NCI-H1694 (cell line): ENCODE results near the gene FGF8.
"Not testable (repeated sequence)": the region's sequence is repeated elsewhere in the genome, so short reads cannot be mapped to it uniquely, and the experiment has no call there.

Source experiments
- DNase-seq: peaks from one replicate; lab custom pipeline; 2025; lab: John Stamatoyannopoulos, UW

FGF8 gene

GRCh38 chr10:101775273-101776160 lies at the start of gene FGF8:
Gene FGF8 (minus strand): TSS chr10:101776114. CDS start chr10:101775900, 214 bp downstream.
- no peak for DNase-seq

DNA sequence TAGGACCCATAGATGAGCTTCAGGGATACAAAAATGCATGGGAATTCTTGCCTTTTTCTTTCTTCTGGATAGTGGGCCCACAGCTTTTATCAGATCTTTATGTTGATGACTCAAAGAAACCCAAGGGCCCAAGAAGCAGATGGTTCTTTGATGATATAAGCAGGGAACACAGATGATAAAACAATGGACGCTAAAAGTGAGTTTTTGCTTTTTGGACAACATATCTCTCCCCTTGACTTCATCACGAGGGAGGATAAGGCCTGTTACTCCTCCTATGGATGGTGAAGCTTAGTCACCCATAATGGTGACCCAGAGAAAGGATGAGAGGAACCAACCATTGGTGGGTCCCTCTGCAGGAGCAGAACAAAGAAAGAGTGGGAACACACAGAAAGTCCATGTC lies 48.8 kb upstream of the FGF8 start:
- no peak for DNase-seq

DNA sequence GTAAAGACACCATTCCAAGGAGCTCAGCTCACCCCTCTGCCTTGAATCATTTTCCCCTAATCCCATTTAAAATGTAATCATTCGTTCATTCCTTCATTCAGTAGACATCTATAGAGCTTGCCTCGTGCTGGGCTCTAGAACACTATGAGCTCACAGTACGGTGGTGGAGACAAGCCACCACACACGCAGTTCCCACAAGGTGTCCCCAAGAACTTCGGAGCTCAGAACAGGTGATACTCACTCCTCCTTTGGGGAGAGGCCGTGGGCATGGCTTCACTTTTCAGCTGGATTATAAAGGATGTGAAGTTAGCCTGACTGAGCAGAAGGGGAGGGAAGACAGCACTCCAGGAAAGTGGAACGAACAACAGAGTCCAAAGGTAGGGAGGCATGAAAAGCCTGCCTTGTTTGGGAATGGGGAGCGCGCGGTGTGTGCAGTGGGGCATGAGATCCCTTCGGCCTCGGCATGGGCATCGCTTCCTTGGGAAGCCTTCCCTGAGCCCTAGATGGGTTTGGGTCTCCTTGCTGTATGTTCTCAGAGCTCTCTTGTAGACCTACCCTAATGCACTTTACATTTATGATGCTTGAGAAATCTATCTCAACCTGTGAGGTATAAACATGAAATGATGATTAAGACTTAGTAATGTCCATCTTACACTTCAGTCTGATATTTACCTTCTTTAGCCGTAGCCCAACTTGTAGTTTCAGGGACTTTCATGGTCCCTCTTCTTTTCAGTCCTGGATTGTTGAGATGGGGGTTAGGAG lies 43.1 kb upstream of the FGF8 start:
- DNase-seq = no peak

DNA sequence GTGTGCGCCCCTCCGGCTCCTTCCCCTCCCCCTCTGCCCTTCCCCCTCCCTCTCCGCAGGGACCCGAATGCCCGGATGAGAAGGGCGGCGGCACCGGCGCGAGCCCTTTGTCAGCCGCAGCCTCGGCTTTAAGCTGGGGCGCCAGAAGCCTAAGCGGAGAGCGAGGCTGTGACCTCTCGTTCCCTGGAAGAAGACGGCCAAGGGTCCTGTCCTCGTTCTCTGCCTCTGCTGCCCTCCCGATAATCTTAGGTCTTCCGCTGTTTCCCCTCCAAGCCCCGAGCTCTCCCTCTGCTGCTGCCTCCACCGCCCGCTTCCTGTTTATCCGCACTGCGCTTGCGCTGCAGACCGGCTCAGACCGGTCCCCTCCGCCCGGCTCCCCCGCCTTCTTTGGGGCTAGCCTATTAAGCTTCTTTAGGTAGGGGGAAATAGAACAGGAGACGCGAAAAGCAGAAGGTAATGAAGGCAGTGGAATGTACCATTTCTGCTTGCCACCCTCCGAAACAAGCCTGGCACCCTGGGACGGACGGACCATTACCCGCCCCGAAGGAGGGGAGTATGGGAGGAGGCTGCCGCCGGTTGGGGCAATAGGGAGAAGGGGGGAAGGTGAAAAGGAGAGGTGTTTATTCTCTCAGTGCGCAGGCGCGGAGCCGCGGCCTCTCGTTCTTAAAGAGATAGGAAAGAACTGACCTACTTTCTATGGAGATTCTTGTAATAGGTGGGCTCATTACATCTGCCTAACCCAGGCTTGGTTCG lies 42.4 kb upstream of the FGF8 start, which contains the start of gene OGA:
Gene OGA (minus strand): TSS at position 326 of the 753 bp plus-strand sequence. CDS start 422 bp downstream, outside the sequence.
- peak; percentile 97 for DNase-seq

DNA sequence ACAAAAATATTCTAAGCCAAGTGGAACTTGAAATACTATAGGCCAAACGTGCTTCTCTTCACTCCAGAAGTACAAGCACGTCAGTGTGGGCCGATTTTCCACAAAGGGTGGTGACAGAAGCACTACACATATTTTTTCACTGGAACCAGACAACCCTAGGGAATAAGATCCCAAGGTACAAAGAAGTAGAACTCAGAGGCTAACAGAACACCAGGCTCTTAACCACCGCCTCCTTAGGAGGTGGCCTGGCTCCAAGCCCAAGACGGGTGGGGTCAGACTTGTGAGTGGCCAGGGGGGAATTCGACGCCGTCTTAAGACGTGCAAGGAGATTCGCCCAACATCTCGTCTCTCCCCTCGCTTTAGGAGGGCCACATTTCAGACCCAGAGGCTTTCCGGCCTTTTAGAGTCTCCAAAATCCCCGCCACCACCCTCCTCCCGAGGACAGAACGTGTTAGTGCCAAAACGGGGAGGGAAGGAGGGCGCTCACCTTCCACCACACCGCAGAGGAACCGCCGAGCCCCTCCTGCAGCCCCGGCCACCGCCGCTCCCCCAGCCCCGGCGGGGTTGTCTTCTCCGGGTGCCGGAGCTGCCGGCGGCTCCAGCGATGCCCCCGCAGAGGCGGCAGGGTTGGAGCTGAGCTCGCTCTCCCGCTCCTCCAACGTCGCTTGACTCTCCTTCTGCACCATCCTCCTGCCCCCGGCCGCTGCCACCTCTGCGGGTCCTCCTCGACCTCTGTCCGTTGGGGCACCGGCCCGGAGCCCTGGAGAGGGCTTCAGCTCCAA lies 41.6 kb upstream of the FGF8 start:
- DNase-seq = no peak

- DNase-seq = no peak
Observed at GRCh38 chr10:101816913-101817336, 41.0 kb upstream of the FGF8 start.

GRCh38 chr10:101816376-101816775 lies 40.5 kb upstream of the FGF8 start:
- DNase-seq = no peak

DNA sequence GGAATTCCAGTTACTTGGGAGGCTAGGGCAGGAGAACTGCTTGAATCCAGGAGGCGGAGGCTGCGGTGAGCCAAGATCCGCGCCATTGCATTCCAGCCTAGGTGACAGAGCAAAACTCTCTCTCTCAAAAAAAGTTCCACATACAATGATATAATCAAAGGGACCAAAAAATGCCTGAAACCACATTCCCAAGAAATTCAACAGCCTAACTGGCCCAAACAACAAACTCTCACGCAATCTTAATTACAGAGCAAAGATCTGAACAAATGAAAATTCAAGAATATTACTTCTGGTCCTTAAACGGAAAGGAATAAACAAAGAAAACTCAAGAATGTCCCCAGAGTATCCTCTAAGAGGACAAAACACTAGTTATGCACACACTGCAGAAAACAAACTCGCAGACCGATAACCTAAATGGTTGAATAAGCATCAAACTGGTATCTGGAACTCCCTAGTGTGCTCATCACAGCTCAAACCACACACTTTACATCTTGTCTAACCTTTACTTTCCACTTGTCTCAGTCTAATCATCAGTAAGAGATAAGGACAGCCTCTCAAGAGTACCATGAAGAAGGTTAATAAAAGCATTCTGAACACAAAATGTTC lies 38.7 kb upstream of the FGF8 start:
- DNase-seq = no peak

- DNase-seq = no peak
Observed at GRCh38 chr10:101812606-101813005, 36.7 kb upstream of the FGF8 start.

DNA sequence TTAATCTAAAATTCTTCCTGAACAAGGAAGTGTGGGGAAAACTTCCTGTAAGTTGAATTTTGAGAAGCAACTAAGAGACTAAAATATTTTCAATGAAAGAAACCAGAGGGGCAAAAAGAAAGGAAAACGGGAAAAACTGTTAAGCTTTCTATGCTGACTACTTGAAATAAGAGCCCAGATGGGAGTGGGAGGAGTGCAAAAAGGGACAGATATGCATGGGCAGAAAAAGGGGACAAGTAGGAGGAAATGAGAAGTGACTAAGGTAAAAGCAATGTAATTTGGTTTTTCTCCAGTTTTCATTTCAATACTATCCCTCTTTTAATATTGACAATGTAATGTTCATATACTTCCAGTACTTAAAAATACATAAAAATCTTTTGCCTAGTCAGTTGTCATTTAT lies 31.2 kb upstream of the FGF8 start:
- no peak for DNase-seq

DNA sequence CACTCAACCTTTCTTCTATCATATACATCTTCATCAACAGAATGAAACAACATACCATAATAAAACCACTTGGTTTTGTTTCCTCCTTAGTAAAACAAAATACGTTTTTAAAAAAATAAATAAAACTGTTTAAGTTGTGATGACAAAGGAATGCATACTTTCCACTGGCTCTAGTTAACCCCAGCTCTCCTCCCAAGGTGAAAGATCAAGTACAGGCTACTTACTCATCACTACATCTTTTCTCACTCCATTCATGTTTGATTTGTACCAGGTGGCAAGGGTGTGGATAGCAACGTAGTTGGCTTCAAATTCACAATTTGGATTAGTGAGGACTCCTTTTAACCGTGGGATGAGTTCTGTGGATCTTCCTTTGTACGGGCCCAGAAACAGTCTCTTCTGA lies 27.6 kb upstream of the FGF8 start:
- DNase-seq = no peak

DNA sequence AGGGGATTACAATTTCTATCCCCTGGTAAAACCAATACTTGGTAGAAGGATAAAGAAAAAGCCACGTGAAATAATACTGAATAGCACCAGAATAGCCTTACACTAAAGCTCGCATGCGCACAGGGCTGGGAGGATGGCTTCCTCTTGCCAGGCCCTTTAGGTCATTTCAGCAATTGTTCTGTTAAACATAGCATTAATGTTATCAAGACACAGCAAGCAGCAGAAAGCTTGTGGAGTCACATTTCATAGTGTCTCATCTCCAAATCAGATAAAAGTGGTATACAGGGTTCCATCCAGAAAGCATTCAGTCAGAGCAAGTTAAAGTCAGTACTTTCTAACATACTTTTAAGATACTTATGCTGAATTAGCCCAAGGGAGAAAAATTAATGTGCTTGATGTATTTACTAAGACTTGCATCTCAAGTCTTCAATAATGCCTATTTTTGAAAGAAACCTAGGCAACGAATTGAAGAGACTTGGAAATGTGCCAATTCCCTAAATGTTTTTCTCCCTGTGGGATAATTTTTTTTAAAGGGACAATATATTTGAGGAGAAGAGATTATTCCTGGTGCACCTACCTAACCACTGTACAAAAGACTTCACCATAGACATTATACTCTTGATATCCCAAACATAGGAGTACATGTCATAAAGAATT lies 21.6 kb upstream of the FGF8 start:
- no peak for DNase-seq

- DNase-seq = no peak
Observed at GRCh38 chr10:101793526-101793925, 17.6 kb upstream of the FGF8 start.

DNA sequence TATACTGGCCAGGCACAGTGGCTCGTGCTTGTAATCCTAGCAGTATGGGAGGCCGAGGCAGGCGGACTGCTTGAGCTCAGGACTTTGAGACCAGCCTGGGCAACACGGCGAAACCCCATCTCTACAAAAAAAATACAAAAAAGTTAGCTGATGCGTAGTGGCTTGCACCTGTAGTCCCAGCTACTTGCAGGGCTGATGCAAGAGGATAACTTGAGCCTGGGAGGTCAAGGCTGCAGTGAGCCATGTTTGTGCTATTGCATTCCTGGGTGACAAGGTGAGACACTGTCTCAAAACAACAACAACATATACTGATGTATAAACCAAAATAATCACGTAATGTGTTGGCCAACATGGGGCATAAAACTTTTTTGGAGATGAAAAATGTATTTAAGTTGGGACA lies 13.8 kb upstream of the FGF8 start:
- DNase-seq = no peak

DNA sequence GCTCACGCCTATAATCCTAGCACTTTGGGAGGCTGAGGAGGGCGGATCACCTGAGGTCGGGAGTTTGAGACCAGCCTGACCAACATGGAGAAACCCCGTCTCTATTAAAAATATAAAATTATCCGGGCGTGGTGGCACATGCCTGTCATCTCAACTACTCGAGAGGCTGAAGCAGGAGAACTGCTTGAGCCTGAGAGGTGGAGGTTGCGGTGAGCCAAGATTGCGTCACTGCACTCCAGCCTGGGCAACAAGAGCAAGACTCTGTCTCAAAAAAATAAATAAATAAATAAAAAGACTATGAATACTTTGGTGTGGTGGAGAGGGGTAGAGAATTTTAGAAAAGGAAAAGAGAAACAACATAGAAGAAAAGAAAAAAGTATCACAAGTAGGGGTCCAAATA lies 13.3 kb upstream of the FGF8 start:
- not testable (repeated sequence) for DNase-seq

DNA sequence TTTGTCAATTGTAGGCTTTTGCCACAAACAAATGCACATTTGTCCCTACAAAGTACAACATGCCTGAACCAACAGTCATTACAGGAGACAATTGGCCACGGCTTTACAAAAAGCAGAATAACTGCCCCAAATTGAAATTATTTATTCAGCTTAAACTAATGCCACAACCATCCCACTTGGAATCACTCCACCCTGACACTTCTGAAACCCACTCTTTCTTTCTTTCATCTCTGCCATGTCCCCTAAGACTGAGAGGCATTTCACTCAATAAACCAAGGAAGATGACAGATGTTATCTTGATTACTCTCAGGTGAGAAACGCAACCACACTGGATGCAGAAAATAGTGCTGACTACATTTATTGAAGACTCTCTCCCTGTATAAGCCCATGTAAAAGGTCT lies 9.9 kb upstream of the FGF8 start:
- DNase-seq = no peak

DNA sequence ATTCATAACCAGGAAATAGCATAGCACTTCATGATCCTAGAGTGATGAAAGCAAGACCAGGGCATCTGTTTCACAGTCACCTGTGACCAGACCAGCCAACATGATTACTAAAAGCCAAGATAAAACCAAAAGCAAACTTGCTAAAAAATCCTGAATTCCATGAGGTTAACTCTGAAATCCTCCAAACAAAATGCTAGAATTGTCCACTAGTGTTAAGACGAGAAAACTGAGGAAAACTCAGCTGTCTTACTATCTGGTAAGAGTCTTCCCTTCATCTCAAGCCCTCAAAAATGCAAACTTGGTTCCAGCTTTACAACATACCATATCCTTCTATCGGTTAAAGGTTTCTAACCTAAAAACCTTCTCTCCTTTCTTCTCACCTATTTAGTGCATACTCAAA lies 8.6 kb upstream of the FGF8 start:
- DNase-seq = no peak

DNA sequence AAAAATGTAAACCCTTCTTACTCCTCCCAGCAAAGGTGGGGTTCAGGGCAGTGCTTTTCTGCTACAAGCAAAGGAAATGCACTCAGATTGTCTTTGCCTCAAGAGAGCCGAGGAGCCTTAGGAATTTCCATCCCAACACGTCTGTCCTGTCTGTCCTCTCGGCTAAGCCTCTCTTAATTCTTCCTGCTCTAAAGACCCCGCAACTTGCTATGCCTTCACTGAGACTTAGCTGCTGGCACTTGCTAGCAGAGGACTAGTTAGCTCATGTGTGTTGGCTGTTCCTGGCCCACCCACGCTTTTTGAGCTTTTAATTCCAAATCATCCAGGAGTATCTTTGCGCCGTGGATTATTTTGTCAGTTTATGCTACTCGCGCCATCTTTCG lies 7.8 kb upstream of the FGF8 start:
- no peak for DNase-seq

GRCh38 chr10:101782811-101783735 lies 7.2 kb upstream of the FGF8 start, which contains the start of gene NPM3:
Gene NPM3 (minus strand): TSS chr10:101783446. CDS start chr10:101783390, 56 bp downstream.
- peak; percentile 45 for DNase-seq
